Neural progenitor cell (in vitro differentiated cells): ENCODE data around the gene ZNF346. TPM values are rescaled to one million over a fixed set of nuclear protein-coding genes. Genes with fewer than 3 reads are reported as not detected.
A peak's percentile ranks its signal among the peaks of the same experiment; 100 is the strongest.

Experiments used
- DNase-seq: peaks from one replicate; pipeline ENCODE4 v3.0.0-alpha.2; 2016; ENCODE audit warnings: low spot score
- H2AFZ ChIP-seq: fragments of 200-600 bp; sonication (generic); replicated peaks from 2 replicates; pipeline ENCODE4 v1.6.1; 2016; ENCODE audit warnings: antibody characterized with exemption
- H3F3A ChIP-seq: fragments of 200-600 bp; sonication (generic); 2 replicates; pipeline ENCODE4 v1.6.1; 2016; ENCODE audit warnings: antibody characterized with exemption, low read depth
- H3K27ac ChIP-seq: fragments of 200-600 bp; sonication (generic); 2 replicates; pipeline ENCODE4 v1.5.1; 2016; ENCODE audit warnings: mild to moderate bottlenecking
- H3K27me3 ChIP-seq: fragments of 200-600 bp; sonication (generic); 2 replicates; pipeline ENCODE4 v1.6.1; 2016; ENCODE audit warnings: mild to moderate bottlenecking, moderate library complexity
- H3K36me3 ChIP-seq: fragments of 200-600 bp; sonication (generic); 2 replicates; pipeline ENCODE4 v1.5.1; 2016
- H3K4me1 ChIP-seq: fragments of 200-600 bp; sonication (generic); 2 replicates; pipeline ENCODE4 v1.6.1; 2016; ENCODE audit warnings: mixed run types
- H3K4me2 ChIP-seq: fragments of 200-600 bp; sonication (generic); 2 replicates; pipeline ENCODE4 v1.6.1; 2016
- H3K4me3 ChIP-seq: fragments of 200-600 bp; sonication (generic); 2 replicates; pipeline ENCODE4 v1.5.1; 2016
- H3K79me2 ChIP-seq: fragments of 200-600 bp; sonication (generic); 2 replicates; pipeline ENCODE4 v1.6.1; 2016; ENCODE audit warnings: low read depth
- H3K9ac ChIP-seq: fragments of 200-600 bp; sonication (generic); 2 replicates; pipeline ENCODE4 v1.6.1; 2016
- H3K9me3 ChIP-seq: fragments of 200-600 bp; sonication (generic); 2 replicates; pipeline ENCODE4 v1.5.1; 2016; ENCODE audit warnings: low read depth
- H4K20me1 ChIP-seq: fragments of 200-600 bp; sonication (generic); 2 replicates; pipeline ENCODE4 v1.6.1; 2016; ENCODE audit warnings: low read depth
- H3K27ac Mint-ChIP-seq: 3 replicates; pipeline ENCODE4 v1.8.0; 2021; ENCODE audit warnings: mixed read lengths
- H3K27me3 Mint-ChIP-seq: 2 replicates; pipeline ENCODE4 v1.8.0; 2022; ENCODE audit warnings: low read depth, mild to moderate bottlenecking, inconsistent platforms, moderate library complexity, mixed read lengths; ENCODE audit not compliant: insufficient read depth
- H3K36me3 Mint-ChIP-seq: 3 replicates; pipeline ENCODE4 v1.8.0; 2021; ENCODE audit warnings: mixed read lengths
- H3K4me1 Mint-ChIP-seq: 3 replicates; pipeline ENCODE4 v1.8.0; 2021; ENCODE audit warnings: mixed read lengths
- H3K4me3 Mint-ChIP-seq: 3 replicates; pipeline ENCODE4 v1.8.0; 2021; ENCODE audit warnings: mild to moderate bottlenecking, moderate library complexity, mixed read lengths
- H3K9me3 Mint-ChIP-seq: 3 replicates; pipeline ENCODE4 v1.8.0; 2020; ENCODE audit warnings: mixed read lengths
- EZH2 ChIP-seq: fragments of 200-600 bp; sonication (generic); IDR thresholded peaks from 2 replicates; pipeline ENCODE4 v1.6.1; 2017; ENCODE audit warnings: antibody characterized with exemption, mild to moderate bottlenecking, moderate library complexity
- EZH2phosphoT487 ChIP-seq: fragments of 200-600 bp; sonication (generic); IDR thresholded peaks from 2 replicates; pipeline ENCODE4 v1.6.1; 2017; ENCODE audit warnings: antibody characterized with exemption
- total RNA-seq: library from RNA; depleted of rRNA; stranded (reverse); fragments of >200 nt; gene quantifications from 2 replicates; pipeline ENCODE4 v1.2.3, GENCODE V29; 2015; ENCODE audit warnings: low replicate concordance
- TF ChIP-seq, protein P1 (sequence below): fragments of 200-600 bp; sonication (generic); IDR thresholded peaks from 2 replicates; pipeline ENCODE4 v1.5.1; 2017; ENCODE audit warnings: antibody characterized with exemption, mild to moderate bottlenecking

Gene ZNF346
- total RNA-seq, 1 donor from 2014 or later: 28.2 TPM

DNA sequence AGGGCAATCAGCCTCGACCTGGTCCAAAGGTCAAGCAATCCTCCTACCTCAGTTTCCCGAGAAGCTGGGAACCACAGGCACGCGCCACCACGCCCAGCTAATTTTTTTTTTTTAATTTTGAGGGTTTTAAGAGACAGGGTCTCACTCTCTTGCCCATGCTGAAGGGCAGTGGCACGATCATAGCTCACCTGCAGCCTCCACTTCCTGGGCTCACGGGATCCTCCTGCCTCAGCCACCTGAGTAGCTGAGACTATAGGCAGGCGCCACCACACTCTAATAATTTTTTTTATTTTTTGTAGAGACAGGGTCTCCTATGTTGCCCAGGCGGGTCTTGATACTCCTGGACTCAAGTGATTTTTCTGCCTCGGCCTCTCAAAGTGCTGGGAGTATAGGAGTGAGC, 17.5 kb upstream of the ZNF346 start:
- Histone ChIP-seq H3K36me3 (no peaks in the 10 kb centered on the region), H3K4me3 (peak overlapping the region; percentile 81), H3K9me3 (no peaks in the 10 kb centered on the region), H3K27ac (no peak overlapping the region), H3K4me1 (peaks cover 19% of the 10 kb centered on the region), H3F3A (peaks cover 31% of the 10 kb centered on the region), H3K4me2 (peak overlapping the region; percentile 78), H3K9ac (no peak overlapping the region), H4K20me1 (peaks cover 26% of the 10 kb centered on the region), H3K27me3 (no peaks in the 10 kb centered on the region), H2AFZ (no peak overlapping the region), H3K79me2 (peaks cover 62% of the 10 kb centered on the region)
- H3K27ac Mint-ChIP-seq: no peak overlapping the region
- peaks cover 6% of the 10 kb centered on the region for H3K9me3 Mint-ChIP-seq
- peaks cover 12% of the 10 kb centered on the region for H3K36me3 Mint-ChIP-seq
- no peak for DNase-seq
- H3K4me3 Mint-ChIP-seq: peak overlapping the region; percentile 94
- peaks cover 2% of the 10 kb centered on the region for H3K27me3 Mint-ChIP-seq
- H3K4me1 Mint-ChIP-seq: peaks cover 13% of the 10 kb centered on the region
- TF ChIP-seq, protein P1, sequence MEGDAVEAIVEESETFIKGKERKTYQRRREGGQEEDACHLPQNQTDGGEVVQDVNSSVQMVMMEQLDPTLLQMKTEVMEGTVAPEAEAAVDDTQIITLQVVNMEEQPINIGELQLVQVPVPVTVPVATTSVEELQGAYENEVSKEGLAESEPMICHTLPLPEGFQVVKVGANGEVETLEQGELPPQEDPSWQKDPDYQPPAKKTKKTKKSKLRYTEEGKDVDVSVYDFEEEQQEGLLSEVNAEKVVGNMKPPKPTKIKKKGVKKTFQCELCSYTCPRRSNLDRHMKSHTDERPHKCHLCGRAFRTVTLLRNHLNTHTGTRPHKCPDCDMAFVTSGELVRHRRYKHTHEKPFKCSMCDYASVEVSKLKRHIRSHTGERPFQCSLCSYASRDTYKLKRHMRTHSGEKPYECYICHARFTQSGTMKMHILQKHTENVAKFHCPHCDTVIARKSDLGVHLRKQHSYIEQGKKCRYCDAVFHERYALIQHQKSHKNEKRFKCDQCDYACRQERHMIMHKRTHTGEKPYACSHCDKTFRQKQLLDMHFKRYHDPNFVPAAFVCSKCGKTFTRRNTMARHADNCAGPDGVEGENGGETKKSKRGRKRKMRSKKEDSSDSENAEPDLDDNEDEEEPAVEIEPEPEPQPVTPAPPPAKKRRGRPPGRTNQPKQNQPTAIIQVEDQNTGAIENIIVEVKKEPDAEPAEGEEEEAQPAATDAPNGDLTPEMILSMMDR: no peak
- TF ChIP-seq EZH2phosphoT487 (no peak), EZH2 (no peak)

DNA sequence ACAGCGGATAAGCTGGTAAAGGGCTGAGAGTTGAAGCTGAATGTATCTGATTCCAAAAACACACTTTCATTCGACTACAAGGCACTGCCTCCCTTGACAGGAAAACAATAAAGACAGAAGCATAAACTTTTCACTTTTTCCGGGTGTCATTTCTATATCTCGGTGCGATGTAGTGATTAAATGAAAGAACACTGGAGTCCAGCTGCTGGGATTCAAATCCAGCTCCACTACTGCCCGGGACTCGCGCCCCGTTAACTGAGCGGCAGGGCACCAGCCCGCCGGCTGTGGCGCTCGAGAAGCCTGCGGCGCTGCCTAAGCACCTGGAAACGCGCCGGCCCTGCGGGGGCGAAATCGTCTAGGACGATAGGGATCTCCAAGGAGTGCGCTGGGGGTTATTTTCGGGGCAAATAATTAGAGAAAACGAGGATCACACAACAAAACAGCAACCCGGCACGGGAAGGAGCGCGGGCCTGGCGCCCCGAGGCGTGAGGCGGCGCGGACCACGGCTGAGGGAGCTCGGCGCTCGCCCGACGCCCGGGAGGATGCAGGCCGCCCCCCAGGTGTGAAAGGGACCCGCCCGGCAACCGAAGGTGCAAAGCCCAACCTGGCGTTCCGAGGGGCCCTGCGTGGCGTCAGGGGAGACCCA, 16.8 kb upstream of the ZNF346 start:
- no peaks in the 10 kb centered on the region for H3K36me3 ChIP-seq
- peak overlapping the region; percentile 81 for H3K4me3 ChIP-seq
- peak overlapping the region; percentile 79 for H3K9ac ChIP-seq
- peaks cover 19% of the 10 kb centered on the region for H3K4me1 ChIP-seq
- Mint-ChIP-seq H3K27me3 (peaks cover 2% of the 10 kb centered on the region), H3K36me3 (peaks cover 8% of the 10 kb centered on the region), H3K9me3 (peaks cover 2% of the 10 kb centered on the region), H3K27ac (peak overlapping the region; percentile 41), H3K4me3 (peak overlapping the region; percentile 94), H3K4me1 (peaks cover 13% of the 10 kb centered on the region)
- H3K4me2 ChIP-seq: peak overlapping the region; percentile 78
- H3K27me3 ChIP-seq: no peaks in the 10 kb centered on the region
- peaks cover 31% of the 10 kb centered on the region for H3F3A ChIP-seq
- H3K9me3 ChIP-seq: no peaks in the 10 kb centered on the region
- TF ChIP-seq, protein P1: peak; percentile 53
- TF ChIP-seq EZH2: no peak
- peaks cover 54% of the 10 kb centered on the region for H3K79me2 ChIP-seq
- DNase-seq: peak; percentile 87
- H4K20me1 ChIP-seq: peaks cover 26% of the 10 kb centered on the region
- H3K27ac ChIP-seq: peak overlapping the region; percentile 91
- H2AFZ ChIP-seq: peak overlapping the region; percentile 27

DNA sequence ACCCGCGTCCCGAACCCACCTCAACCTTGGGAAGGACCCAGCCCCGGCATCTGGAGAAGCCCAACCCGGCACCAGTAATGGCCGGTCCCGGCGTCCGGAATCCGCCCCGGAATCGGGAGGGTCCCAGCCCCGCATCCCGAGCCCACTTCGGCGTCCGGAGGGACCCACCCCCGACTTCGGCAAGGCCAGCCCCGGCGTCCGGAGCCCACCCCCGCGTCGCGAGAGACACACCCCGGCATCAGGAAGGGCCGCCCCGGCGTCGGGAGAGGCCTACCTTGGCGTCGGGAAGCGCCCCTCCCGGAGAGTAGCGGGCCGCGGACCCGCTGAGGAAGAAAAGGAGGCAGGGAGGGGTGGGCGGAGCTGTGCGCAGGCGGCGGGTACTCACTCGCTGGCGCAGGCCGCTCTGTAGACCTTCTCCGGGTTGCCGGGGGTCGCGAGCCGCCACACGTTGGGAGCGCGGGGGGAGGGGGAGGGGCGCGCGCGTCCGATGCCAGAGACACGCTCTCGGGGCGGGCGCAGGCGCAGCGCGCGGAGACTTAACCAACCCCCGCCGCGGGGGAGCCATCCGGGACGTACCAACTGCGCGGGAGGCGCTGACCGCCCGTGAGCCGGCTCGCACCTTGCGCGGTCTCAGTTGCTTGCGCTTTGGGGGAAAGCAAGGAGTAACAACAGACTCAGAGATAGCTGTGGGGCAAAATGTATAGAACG, 16.1 kb upstream of the ZNF346 start, which contains the start of gene UIMC1:
UIMC1 (minus strand) TSS at position 515 of the 708 bp plus-strand sequence. CDS start 24,164 bp downstream, outside the sequence.
- H3K36me3 Mint-ChIP-seq: peaks cover under 1% of the 10 kb centered on the region

More for the DNA sequence above, 16.1 kb upstream of the ZNF346 start, which contains the start of gene UIMC1:
- Histone ChIP-seq H3K27me3 (no peaks in the 10 kb centered on the region), H3K4me1 (peaks cover 19% of the 10 kb centered on the region), H3K4me2 (peak within 1 kb of the TSS; percentile 78), H2AFZ (peak within 1 kb of the TSS; percentile 80), H3K27ac (peak within 1 kb of the TSS; percentile 91), H3F3A (peaks cover 31% of the 10 kb centered on the region), H3K4me3 (peak within 1 kb of the TSS; percentile 81), H3K79me2 (peaks cover 47% of the 10 kb centered on the region), H3K36me3 (no peaks in the 10 kb centered on the region), H3K9me3 (no peaks in the 10 kb centered on the region), H4K20me1 (peaks cover 26% of the 10 kb centered on the region), H3K9ac (peak within 1 kb of the TSS; percentile 79)
- H3K9me3 Mint-ChIP-seq: no peaks in the 10 kb centered on the region
- DNase-seq: peak; percentile 98
- peak within 1 kb of the TSS; percentile 94 for H3K4me3 Mint-ChIP-seq
- peak within 1 kb of the TSS; percentile 50 for H3K27ac Mint-ChIP-seq
- peaks cover 2% of the 10 kb centered on the region for H3K27me3 Mint-ChIP-seq
- H3K4me1 Mint-ChIP-seq: peaks cover 13% of the 10 kb centered on the region
- TF ChIP-seq, protein P1: no peak
- TF ChIP-seq EZH2phosphoT487: no peak
- TF ChIP-seq EZH2: no peak
